GM19395 (cell line): ENCODE measurements around the gene FAM180A.

ENCODE experiments used
- ATAC-seq: cut with Tn5 transposase; IDR thresholded peaks from one replicate; pipeline ENCODE4 v1.9.1; 2021; ENCODE audit warnings: mild to moderate bottlenecking, moderate library complexity; ENCODE audit not compliant: unreplicated experiment

Gene FAM180A

GRCh38 chr7:135685306-135686084, 63.1 kb downstream of the FAM180A start:
- no peak for ATAC-seq

GRCh38 chr7:135684699-135685098, 63.9 kb downstream of the FAM180A start:
- ATAC-seq = no peak

GRCh38 chr7:135684136-135684535, 64.5 kb downstream of the FAM180A start:
- ATAC-seq = no peak

GRCh38 chr7:135683609-135684008, 65.0 kb downstream of the FAM180A start:
- ATAC-seq = no peak

GRCh38 chr7:135682191-135682590, 66.4 kb downstream of the FAM180A start:
- ATAC-seq = no peak

GRCh38 chr7:135681762-135682161, 66.9 kb downstream of the FAM180A start:
- ATAC-seq = no peak
